OCI-LY3 (cell line): ENCODE results near the gene CDHR4.

ENCODE experiments used
- CTCF ChIP-seq: fragments of 200-600, 300-600 bp; sonication (generic); IDR thresholded peaks from 2 replicates; pipeline ENCODE4 v1.5.1; 2014; ENCODE audit warnings: antibody characterized with exemption, low read length, low read depth
- EZH2phosphoT487 ChIP-seq: fragments of 200-600 bp; shearing (Covaris generic); IDR thresholded peaks from 2 replicates; pipeline ENCODE4 v1.6.1; 2018; ENCODE audit warnings: antibody characterized with exemption, mixed run types, low read depth

- TF ChIP-seq CTCF (no peak), EZH2phosphoT487 (no peak)
Observed at GRCh38 chr3:49769926-49770325, 29.7 kb downstream of the CDHR4 start.
